GM19351 (cell line): ENCODE data around the gene AGPS.
A peak's percentile ranks its signal among the peaks of the same experiment; 100 is the strongest.
"Not testable (repeated sequence)": the region's sequence is repeated elsewhere in the genome, so short reads cannot be mapped to it uniquely, and the experiment has no call there.

ENCODE experiments used
- ATAC-seq: cut with Tn5 transposase; IDR thresholded peaks from one replicate; pipeline ENCODE4 v1.9.1; 2021; ENCODE audit warnings: mild to moderate bottlenecking, moderate library complexity; ENCODE audit not compliant: unreplicated experiment

The AGPS gene

DNA sequence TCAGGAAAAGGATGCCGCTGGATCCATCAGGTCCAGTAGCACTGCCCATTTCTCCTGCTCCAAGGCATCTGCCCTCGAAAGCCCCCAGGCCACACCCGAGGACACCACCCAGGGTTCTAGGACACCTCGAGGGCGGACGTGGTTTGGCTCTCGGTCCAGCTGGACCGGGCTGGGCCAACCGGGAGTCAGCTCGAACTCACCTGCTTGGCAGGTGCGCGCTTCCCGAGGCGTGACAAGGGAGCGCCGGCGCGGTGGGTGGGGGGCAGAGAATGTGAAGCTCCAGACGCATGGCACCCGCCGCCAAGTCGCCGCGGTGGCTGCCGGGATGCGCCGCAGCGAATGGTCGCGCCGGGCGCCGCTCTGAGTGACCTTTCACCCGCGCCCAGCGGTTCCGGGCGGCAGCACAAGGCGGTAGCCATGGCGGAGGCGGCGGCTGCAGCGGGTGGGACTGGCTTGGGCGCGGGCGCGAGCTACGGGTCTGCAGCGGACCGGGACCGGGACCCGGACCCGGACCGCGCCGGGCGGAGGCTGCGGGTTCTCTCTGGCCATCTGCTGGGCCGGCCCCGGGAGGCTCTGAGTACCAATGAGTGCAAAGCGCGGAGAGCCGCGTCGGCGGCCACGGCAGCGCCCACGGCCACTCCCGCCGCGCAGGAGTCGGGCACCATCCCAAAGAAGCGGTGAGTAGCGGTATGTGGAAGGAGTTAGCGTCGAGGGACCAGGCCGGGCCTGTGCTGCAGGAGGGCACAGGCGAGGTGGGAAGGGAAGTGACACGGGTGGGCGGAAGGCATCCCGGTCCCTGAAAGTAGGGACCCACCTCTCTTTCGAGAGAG is at the start of gene AGPS:
TSS of gene AGPS (plus strand) at position 401 of the 830 bp plus-strand sequence. CDS start at position 418, 17 bp downstream.
- ATAC-seq = peak; percentile 85

DNA sequence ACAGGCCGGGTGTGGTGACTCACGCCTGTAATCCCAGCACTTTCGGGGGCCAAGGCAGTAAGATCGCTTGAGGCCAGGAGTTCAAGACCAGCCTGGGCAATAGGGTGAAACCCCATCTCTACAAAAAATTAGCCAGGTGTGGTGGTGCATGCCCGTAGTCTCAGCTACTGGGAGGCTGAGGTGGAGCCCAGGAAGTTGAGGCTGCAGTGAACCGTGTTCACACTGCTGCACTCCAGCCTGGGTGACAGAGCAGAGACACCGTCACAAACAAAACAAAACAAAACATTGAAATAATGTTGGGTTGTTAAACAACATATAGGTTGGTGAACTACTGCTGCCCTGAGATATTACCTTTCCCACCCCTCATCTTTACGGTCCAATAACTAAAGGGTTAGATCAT is 48.8 kb upstream of the AGPS start:
- no peak for ATAC-seq

DNA sequence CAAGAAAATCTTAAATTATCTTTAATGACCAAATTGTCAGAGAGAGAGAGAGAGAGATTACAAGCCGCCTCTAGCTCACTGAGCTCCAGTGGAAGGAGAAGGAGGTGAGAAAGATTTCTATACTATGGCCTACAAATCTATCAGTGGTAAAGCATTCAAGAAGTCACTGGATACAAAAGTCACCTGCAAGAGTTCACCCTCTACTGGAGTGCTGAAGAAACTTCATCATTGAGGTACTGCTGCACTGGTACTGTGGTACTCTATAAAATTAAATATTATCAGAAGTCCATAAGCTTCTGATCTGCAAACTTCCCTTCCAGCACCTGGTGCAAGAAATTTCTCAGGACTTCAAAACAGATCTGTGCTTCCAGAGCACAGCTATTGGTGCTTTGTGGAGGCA is 48.3 kb upstream of the AGPS start:
- no peak for ATAC-seq

- ATAC-seq = no peak
These were observed 46.4 kb upstream of the AGPS start for GRCh38 chr2:177346192-177346591.

GRCh38 chr2:177347570-177347969 is 45.0 kb upstream of the AGPS start:
- no peak for ATAC-seq

DNA sequence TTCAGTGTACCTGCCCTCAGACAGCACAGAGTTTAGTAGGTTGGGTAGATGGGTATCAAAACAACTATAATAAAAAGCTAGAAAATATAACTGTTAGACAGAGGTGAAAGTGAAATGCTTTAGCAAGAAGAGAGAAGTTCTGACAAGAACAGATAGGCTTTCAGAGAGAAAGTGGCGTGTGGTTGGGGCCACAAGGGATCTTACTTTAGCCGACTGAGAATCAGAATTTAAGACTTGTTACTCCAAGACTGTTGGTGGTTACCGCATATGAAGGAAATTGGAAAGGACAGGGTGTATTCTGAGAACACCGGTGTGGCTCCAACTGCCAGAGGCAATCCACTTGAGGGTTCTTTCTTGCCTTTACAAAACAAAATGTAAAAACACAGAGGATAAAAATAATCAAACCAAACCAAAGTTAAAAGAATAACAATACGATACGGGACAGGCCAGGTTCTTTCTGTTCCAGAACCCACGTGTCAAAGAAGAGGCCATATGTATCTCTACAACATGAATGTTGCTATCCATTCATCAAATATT is 44.4 kb upstream of the AGPS start:
- no peak for ATAC-seq

GRCh38 chr2:177348733-177349693 is 43.6 kb upstream of the AGPS start:
- peak; percentile 75 for ATAC-seq

GRCh38 chr2:177350624-177351023 is 41.9 kb upstream of the AGPS start:
- not testable (repeated sequence) for ATAC-seq

GRCh38 chr2:177351121-177351520 is 41.5 kb upstream of the AGPS start:
- not testable (repeated sequence) for ATAC-seq

GRCh38 chr2:177352441-177353186 is 40.0 kb upstream of the AGPS start:
- no peak for ATAC-seq

- no peak for ATAC-seq
These were observed 39.4 kb upstream of the AGPS start for GRCh38 chr2:177353187-177353478.

DNA sequence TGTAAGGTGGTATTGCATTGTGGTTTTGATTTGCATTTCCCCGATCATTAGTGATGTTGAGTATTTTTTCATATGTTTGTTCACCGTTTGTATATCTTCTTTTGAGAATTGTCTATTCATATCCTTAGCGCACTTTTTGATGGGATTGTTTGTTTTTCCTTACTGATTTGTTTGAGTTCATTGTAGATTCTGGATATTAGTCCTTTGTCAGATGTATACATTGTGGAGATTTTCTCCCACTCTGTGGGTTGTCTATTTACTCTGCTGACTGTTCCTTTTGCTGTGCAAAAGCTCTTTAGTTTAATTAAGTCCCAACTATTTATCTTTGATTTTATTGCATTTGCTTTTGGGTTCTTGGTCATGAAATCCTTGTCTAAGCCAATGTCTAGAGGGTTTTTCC is 38.0 kb upstream of the AGPS start:
- ATAC-seq = not testable (repeated sequence)

GRCh38 chr2:177355874-177356273 is 36.7 kb upstream of the AGPS start:
- ATAC-seq = no peak

- ATAC-seq = no peak
These were observed 32.6 kb upstream of the AGPS start for GRCh38 chr2:177359836-177360595.

DNA sequence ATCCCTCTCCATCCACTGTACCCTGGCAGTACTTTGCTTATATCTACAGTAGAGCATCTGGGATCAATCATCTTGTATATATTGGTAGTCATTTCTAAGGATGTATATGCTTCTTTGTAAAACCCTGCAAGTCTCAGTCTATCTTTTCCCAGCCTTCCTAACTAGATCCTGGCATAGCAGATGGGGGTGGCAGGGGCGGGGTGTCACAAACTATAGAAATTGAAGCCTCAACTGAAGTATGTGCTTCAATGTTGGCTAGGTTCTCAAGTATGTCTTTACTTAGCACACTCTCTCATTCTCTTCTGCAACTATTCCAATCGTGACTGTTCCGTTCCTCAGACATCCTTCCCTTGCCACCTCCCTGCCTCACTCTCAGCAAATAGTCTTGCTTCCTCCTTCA is 30.1 kb upstream of the AGPS start:
- no peak for ATAC-seq

DNA sequence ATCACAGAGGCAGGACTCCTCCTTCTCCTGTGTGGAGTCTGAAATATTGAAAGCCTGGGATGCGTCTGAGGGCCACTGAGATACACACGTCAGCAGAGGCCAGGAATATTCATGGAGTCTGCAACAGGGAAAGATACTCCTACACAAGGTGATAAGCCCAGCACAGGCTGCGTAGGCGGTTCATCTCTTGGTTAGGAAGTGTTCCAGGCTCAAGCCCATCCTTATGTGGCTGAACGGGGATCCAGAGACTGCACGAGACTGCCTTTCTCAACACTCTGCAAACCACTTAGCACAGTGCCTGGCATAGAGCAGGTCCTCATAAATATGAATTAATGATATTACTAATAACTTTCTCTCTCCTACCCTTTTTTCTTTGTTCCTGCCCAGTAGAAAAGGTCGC is 29.2 kb upstream of the AGPS start:
- no peak for ATAC-seq

DNA sequence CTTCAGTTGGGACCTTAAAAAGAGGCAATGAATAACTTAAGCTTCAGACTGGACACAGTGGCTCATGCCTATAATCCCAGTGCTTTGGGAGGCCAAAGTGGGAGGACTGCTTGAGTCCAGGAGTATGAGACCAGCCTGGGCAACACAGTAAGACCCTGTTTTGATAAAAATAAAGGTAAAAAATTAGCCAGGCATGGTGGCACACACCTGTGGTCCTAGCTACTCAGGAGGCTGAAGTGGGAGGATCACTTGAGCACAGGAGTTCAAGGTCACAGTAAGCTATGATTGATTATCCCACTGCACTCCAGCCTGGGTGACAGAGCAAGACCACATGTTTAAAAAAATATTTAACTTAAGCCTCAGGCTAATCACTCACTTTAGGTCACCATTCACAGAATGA is 26.8 kb upstream of the AGPS start:
- not testable (repeated sequence) for ATAC-seq

DNA sequence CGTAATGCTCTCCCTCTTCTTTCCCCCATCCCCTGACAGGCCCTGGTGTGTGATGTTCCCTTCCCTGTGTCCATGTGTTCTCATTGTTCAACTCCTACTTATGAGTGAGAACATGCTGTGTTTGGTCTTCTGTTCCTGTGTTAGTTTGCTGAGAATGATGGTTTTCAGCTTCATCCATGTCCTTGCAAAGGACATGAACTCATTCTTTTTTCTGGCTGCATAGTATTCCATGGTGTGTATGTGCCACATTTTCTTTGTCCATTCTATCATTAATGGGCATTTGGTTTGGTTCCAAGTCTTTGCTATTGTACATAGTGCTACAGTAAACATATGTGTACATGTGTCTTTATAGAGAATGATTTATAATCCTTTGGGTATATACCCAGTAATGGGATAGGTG is 24.6 kb upstream of the AGPS start:
- ATAC-seq = not testable (repeated sequence)

DNA sequence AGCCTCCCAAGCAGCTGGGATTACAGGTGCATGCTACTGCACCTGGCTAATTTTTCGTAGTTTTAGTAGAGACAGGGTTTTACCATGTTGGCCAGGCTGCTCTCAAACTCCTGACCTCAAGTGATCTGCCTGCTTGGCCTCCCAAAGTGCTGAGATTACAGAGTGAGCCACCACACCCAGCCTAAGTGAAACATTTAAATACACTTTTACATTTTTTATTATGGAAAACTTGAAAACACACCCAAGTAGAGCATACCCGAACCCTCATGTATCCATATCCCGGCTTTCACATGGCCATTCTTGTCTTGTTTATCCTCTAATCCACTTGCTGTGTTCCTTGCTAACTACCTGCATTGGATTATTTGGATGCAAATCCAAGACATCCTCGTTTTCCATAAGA is 13.2 kb upstream of the AGPS start:
- no peak for ATAC-seq

GRCh38 chr2:177380181-177380580 is 12.4 kb upstream of the AGPS start:
- ATAC-seq = no peak
